ENCODE data around the gene APBB2. TPM values are rescaled to one million over a fixed set of nuclear protein-coding genes. Genes with fewer than 3 reads are reported as not detected.

Gene APBB2
- total RNA-seq, 3 donors from 2014 or later (not counting 1 experiment from before 2014, with no cell fraction given), result 0.38 to 0.48 TPM; not detected in 1

DNA sequence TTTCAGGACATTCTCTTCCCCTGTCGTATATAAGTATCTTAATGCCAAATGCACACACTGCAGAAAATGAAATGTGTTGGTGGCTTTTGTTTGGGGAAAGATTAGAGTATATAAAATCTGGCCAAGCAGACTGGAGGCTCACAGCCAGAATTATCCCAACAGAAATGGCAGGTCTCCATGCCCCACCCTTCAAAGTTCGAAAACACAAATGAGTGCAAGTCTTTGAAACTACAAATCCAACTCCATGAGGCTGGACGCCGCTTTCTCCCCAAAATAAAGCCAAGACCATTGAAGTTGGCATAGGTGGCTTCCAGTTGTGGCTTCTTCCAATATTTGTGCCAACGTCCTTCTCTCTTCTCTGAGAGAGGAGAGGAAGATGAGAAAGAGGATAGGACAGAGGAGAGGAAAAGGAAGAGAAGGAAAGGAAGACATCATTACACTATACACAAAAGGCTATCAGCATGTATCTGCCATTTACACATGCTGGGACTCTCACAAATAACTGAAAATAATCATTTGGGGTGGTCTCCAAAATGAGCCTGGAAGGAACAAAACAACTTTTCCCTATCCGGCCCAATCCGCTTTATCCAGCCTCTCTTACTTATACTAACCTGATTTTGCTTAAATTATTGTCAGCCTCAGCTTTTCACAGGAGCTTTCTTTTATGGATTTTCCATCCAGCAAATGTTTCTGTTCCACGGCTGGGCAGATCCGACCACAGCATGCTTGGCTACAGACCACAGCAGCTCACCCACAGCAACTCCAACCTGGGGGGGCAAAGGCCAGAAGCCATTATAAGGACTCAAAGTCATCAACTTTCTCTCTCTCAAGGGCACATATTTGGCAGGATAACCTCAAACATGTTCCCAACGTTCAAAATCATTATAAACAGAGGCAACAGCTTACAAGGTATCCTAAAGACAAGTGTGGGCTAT is 71.7 kb downstream of the APBB2 start:
- H3K4me3 ChIP-seq (ENCODE audit: low read length), result no peak overlapping the region
- Mint-ChIP-seq H3K27ac (no peak overlapping the region), H3K36me3 (no peaks in the 10 kb centered on the region), H3K27me3 (ENCODE audit: low read depth in 2 of 2) (no peaks in the 10 kb centered on the region), H3K9me3 (no peaks in the 10 kb centered on the region), H3K4me1 (no peaks in the 10 kb centered on the region), H3K4me3 (no peak overlapping the region)
- DNase-seq, result no peak
- no peak overlapping the region for H3K27ac ChIP-seq (ENCODE audit: low read length)
- WGBS (ENCODE audit: insufficient coverage), result 78% methylated on average over 8 of the region's 10 CpGs
- H3K27me3 ChIP-seq (ENCODE audit: control insufficient read depth, insufficient read depth, low read length), result no peaks in the 10 kb centered on the region
- no peak for ATAC-seq
- TF ChIP-seq, protein P1, sequence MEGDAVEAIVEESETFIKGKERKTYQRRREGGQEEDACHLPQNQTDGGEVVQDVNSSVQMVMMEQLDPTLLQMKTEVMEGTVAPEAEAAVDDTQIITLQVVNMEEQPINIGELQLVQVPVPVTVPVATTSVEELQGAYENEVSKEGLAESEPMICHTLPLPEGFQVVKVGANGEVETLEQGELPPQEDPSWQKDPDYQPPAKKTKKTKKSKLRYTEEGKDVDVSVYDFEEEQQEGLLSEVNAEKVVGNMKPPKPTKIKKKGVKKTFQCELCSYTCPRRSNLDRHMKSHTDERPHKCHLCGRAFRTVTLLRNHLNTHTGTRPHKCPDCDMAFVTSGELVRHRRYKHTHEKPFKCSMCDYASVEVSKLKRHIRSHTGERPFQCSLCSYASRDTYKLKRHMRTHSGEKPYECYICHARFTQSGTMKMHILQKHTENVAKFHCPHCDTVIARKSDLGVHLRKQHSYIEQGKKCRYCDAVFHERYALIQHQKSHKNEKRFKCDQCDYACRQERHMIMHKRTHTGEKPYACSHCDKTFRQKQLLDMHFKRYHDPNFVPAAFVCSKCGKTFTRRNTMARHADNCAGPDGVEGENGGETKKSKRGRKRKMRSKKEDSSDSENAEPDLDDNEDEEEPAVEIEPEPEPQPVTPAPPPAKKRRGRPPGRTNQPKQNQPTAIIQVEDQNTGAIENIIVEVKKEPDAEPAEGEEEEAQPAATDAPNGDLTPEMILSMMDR (IDR thresholded peaks at IDR 0.05), result no peak
- H3K36me3 ChIP-seq (ENCODE audit: control insufficient read depth, insufficient read depth, low read length), result no peaks in the 10 kb centered on the region
- no peaks in the 10 kb centered on the region for H3K9me3 ChIP-seq (ENCODE audit: control insufficient read depth, insufficient read depth, low read length)
- H3K4me1 ChIP-seq (ENCODE audit: control insufficient read depth, insufficient read depth, low read length), result no peaks in the 10 kb centered on the region
- intact Hi-C loops (cut with micrococcal nuclease), result no loop called here

GRCh38 chr4:41141900-41142299 is 72.4 kb downstream of the APBB2 start:
- Histone ChIP-seq H3K27ac (ENCODE audit: low read length) (no peak overlapping the region), H3K4me1 (ENCODE audit: control insufficient read depth, insufficient read depth, low read length) (no peaks in the 10 kb centered on the region), H3K4me3 (ENCODE audit: low read length) (no peak overlapping the region), H3K36me3 (ENCODE audit: control insufficient read depth, insufficient read depth, low read length) (no peaks in the 10 kb centered on the region), H3K27me3 (ENCODE audit: control insufficient read depth, insufficient read depth, low read length) (no peaks in the 10 kb centered on the region), H3K9me3 (ENCODE audit: control insufficient read depth, insufficient read depth, low read length) (no peaks in the 10 kb centered on the region)
- no peaks in the 10 kb centered on the region for H3K27me3 Mint-ChIP-seq (ENCODE audit: low read depth in 2 of 2)
- WGBS (ENCODE audit: insufficient coverage), result no CpG with 5 or more reads among the region's 1 CpG
- ATAC-seq (no peak), DNase-seq (no peak)
- TF ChIP-seq, protein P1 (IDR thresholded peaks at IDR 0.05), result no peak
- no peak overlapping the region for H3K27ac Mint-ChIP-seq
- H3K4me1 Mint-ChIP-seq, result no peaks in the 10 kb centered on the region
- no peaks in the 10 kb centered on the region for H3K36me3 Mint-ChIP-seq
- intact Hi-C loops (cut with micrococcal nuclease), result no loop called here
- H3K9me3 Mint-ChIP-seq, result no peaks in the 10 kb centered on the region
- no peak overlapping the region for H3K4me3 Mint-ChIP-seq

DNA sequence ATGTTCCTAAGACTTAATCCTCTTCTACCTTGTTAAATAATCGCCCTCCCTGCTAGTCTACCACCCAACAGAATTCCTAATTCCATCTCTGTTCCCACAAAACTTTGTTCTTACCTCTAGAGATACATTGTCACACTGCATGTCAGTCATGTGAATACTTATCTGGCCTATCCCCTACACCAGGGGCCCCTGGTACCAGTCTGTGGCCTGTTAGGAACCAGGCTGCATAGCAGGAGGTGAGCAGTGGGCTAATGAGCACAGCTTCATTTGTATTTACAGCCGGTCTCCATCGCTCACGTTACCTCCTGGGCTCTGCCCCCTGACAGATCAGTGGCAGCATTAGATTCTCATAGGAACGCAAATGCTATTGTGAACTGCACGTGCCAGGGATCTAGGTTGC is 73.9 kb downstream of the APBB2 start:
- Mint-ChIP-seq H3K4me3 (no peak overlapping the region), H3K4me1 (no peaks in the 10 kb centered on the region), H3K36me3 (no peaks in the 10 kb centered on the region), H3K27me3 (ENCODE audit: low read depth in 2 of 2) (no peaks in the 10 kb centered on the region), H3K9me3 (no peaks in the 10 kb centered on the region), H3K27ac (no peak overlapping the region)
- no peak overlapping the region for H3K27ac ChIP-seq (ENCODE audit: low read length)
- H3K27me3 ChIP-seq (ENCODE audit: control insufficient read depth, insufficient read depth, low read length), result no peaks in the 10 kb centered on the region
- 91% methylated on average over 6 of the region's 6 CpGs for WGBS (ENCODE audit: insufficient coverage)
- intact Hi-C loops (cut with micrococcal nuclease), result no loop called here
- no peaks in the 10 kb centered on the region for H3K36me3 ChIP-seq (ENCODE audit: control insufficient read depth, insufficient read depth, low read length)
- no peaks in the 10 kb centered on the region for H3K4me1 ChIP-seq (ENCODE audit: control insufficient read depth, insufficient read depth, low read length)
- TF ChIP-seq, protein P1 (IDR thresholded peaks at IDR 0.05), result no peak
- no peaks in the 10 kb centered on the region for H3K9me3 ChIP-seq (ENCODE audit: control insufficient read depth, insufficient read depth, low read length)
- H3K4me3 ChIP-seq (ENCODE audit: low read length), result no peak overlapping the region
- DNase-seq (no peak), ATAC-seq (no peak)

Data from natural killer cell (primary cell).